Head of caudate nucleus (tissue), 42 donors: Measurements from ENCODE around the gene PDP2.

Experiments used
- DNase-seq, 42 donors: peaks; one replicate each; pipeline versions ENCODE4 v3.0.0 to v3.0.0-alpha.2; 2020 to 2021; ENCODE audit warnings: mixed read lengths in 7 of 42
- intact Hi-C: fragments of 100-400 bp; cut with DNase I; formaldehyde crosslinking; loops from one replicate; pipeline ENCODE4 v1.15.0; 2022

Gene PDP2

GRCh38 chr16:66939366-66939765, 59.1 kb downstream of the PDP2 start:
- intact Hi-C loops, result no loop called here
- DNase-seq, result no peak

GRCh38 chr16:66940236-66940635, 59.9 kb downstream of the PDP2 start:
- no peak for DNase-seq
- intact Hi-C loops, result loop anchor here (10.0 kb wide), 1 partner anchor 215 kb away; the partner anchor contains the start of genes B3GNT9, FBXL8 and TRADD
